DND-41 (cell line): ENCODE measurements around the gene TXLNB.
A peak's percentile ranks its signal among the peaks of the same experiment; 100 is the strongest.

Experiments used
- ATAC-seq: fragments of 200-7000 bp; cut with Tn5 transposase; 3 replicates; pipeline ENCODE4 v1.9.1; 2021; ENCODE audit warnings: low read depth; ENCODE audit not compliant: insufficient read depth
- DNase-seq: peaks from one replicate; pipeline ENCODE4 v3.0.0-alpha.2; 2020
- H2AFZ ChIP-seq: 2 replicates; pipeline ENCODE4 v1.6.0; 2012; ENCODE audit warnings: low read depth, low read length
- H3K27ac ChIP-seq: 2 replicates; pipeline ENCODE4 v1.5.1; 2012; ENCODE audit warnings: low read length, inconsistent platforms
- H3K27me3 ChIP-seq: fragments of 200-600 bp; sonication (generic); 2 replicates; pipeline ENCODE4 v1.6.0; 2012; ENCODE audit warnings: low read length, mild to moderate bottlenecking, inconsistent platforms; ENCODE audit not compliant: insufficient read depth, poor library complexity
- H3K36me3 ChIP-seq: 2 replicates; pipeline ENCODE4 v1.5.1; 2012; ENCODE audit warnings: low read length, inconsistent platforms; ENCODE audit not compliant: insufficient read depth
- H3K4me1 ChIP-seq: 2 replicates; pipeline ENCODE4 v1.5.1; 2012; ENCODE audit warnings: mild to moderate bottlenecking, low read length; ENCODE audit not compliant: insufficient read depth
- H3K4me2 ChIP-seq: 2 replicates; pipeline ENCODE4 v1.6.0; 2012; ENCODE audit warnings: mild to moderate bottlenecking, moderate library complexity, low read length, inconsistent platforms; ENCODE audit not compliant: insufficient read depth
- H3K4me3 ChIP-seq, 2 experiments: fragments of 200-600 bp in 1 of 2; shearing (Covaris generic) in 1 of 2; 2 replicates each; pipeline ENCODE4 v1.5.1; 2012 to 2016; ENCODE audit warnings: inconsistent platforms in 2 of 2, low read length in 2 of 2, mild to moderate bottlenecking in 2 of 2, low read depth in 1 of 2, moderate library complexity in 1 of 2
- H3K79me2 ChIP-seq: 2 replicates; pipeline ENCODE4 v1.6.0; 2012; ENCODE audit warnings: low read length, inconsistent platforms; ENCODE audit not compliant: insufficient read depth
- H3K9ac ChIP-seq: 2 replicates; pipeline ENCODE4 v1.6.0; 2012; ENCODE audit warnings: low read depth, mild to moderate bottlenecking, inconsistent platforms, low read length, moderate library complexity
- H3K9me3 ChIP-seq: 2 replicates; pipeline ENCODE4 v1.5.1; 2012; ENCODE audit warnings: low read length, moderate library complexity, mild to moderate bottlenecking, inconsistent platforms; ENCODE audit not compliant: insufficient read depth, severe bottlenecking
- H4K20me1 ChIP-seq: 2 replicates; pipeline ENCODE4 v1.6.0; 2012; ENCODE audit warnings: low read length; ENCODE audit not compliant: insufficient read depth
- EZH2 ChIP-seq: IDR thresholded peaks from 3 replicates; pipeline ENCODE4 v1.6.1; 2012; ENCODE audit warnings: borderline replicate concordance, low read depth, mild to moderate bottlenecking, moderate library complexity, low read length, inconsistent platforms; ENCODE audit not compliant: severe bottlenecking
- TF ChIP-seq, protein P1 (sequence below): IDR thresholded peaks from 2 replicates; pipeline ENCODE4 v1.5.1; 2012; ENCODE audit warnings: borderline replicate concordance, low read length, moderate library complexity, mild to moderate bottlenecking; ENCODE audit not compliant: poor library complexity, severe bottlenecking; ENCODE audit errors: extremely low read depth

The TXLNB gene

DNA sequence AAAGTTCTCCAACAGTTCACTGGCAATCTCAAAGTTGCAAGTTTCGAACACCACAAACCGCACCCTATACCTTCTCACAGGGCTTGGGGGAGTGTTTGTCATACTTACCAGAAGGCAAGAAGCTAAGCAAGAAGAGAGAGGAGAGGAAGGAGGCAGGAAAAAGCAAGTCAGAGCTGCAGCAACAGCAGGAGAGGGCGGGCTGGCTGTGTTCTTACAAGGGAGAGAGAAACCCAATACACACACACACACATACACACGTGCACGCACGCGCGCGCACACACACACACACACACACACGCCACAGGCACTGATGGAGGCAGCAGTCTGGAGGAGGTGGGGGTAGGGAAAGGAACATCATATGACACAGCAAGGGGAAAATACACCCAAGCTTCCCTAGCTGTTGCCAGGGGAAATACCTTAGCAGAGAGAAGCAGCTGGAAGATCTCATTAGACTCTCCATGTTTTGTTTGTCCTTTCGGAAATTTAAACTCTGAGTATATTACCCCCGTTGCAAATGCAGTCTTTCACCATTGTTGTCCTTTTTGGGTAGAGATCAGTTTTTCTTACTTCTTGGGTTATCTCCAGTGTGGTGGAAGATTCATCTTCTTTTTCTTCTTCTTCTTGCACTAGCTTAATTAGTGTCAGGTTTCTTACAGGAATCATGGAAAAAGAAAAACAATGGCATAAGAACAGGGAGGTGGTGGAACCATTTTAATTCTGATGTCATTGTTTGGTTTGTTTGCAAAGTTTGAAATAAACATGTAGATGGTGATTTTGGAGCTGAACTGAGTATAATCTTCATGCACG lies at the start of gene TXLNB:
TSS of gene TXLNB (minus strand) at position 186 of the 807 bp plus-strand sequence. CDS start 3,099 bp downstream, outside the sequence.
- Histone ChIP-seq H3K9ac (peak within 1 kb of the TSS; percentile 61), H2AFZ (peak within 1 kb of the TSS; percentile 69), H3K27me3 (no peaks in the 10 kb centered on the region), H4K20me1 (no peaks in the 10 kb centered on the region), H3K79me2 (no peaks in the 10 kb centered on the region), H3K9me3 (no peaks in the 10 kb centered on the region), H3K4me3 (peak within 1 kb of the TSS; percentile 17 to 54; a peak in 3 of 4 replicates), H3K36me3 (no peaks in the 10 kb centered on the region), H3K4me1 (peaks cover 40% of the 10 kb centered on the region), H3K27ac (peak within 1 kb of the TSS; percentile 95), H3K4me2 (peak within 1 kb of the TSS; percentile 64)
- TF ChIP-seq, protein P1, sequence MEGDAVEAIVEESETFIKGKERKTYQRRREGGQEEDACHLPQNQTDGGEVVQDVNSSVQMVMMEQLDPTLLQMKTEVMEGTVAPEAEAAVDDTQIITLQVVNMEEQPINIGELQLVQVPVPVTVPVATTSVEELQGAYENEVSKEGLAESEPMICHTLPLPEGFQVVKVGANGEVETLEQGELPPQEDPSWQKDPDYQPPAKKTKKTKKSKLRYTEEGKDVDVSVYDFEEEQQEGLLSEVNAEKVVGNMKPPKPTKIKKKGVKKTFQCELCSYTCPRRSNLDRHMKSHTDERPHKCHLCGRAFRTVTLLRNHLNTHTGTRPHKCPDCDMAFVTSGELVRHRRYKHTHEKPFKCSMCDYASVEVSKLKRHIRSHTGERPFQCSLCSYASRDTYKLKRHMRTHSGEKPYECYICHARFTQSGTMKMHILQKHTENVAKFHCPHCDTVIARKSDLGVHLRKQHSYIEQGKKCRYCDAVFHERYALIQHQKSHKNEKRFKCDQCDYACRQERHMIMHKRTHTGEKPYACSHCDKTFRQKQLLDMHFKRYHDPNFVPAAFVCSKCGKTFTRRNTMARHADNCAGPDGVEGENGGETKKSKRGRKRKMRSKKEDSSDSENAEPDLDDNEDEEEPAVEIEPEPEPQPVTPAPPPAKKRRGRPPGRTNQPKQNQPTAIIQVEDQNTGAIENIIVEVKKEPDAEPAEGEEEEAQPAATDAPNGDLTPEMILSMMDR: peak; percentile 49
- TF ChIP-seq EZH2: no peak
- DNase-seq: peak; percentile 92
- peak; percentile 86 for ATAC-seq

- DNase-seq (no peak), ATAC-seq (no peak)
- no peak overlapping the region for H3K4me2 ChIP-seq
- H3K79me2 ChIP-seq: no peaks in the 10 kb centered on the region
- H4K20me1 ChIP-seq: no peaks in the 10 kb centered on the region
- H3K9me3 ChIP-seq: no peaks in the 10 kb centered on the region
- no peak overlapping the region for H2AFZ ChIP-seq
- no peaks in the 10 kb centered on the region for H3K27me3 ChIP-seq
- H3K4me3 ChIP-seq: no peak overlapping the region
- TF ChIP-seq, protein P1: no peak
- TF ChIP-seq EZH2: no peak
- H3K9ac ChIP-seq: no peak overlapping the region
- peaks cover 24% of the 10 kb centered on the region for H3K4me1 ChIP-seq
- no peaks in the 10 kb centered on the region for H3K36me3 ChIP-seq
- H3K27ac ChIP-seq: no peak overlapping the region
Measured at GRCh38 chr6:139341060-139341459, 49.3 kb upstream of the TXLNB start.

- no peak overlapping the region for H3K4me3 ChIP-seq
- no peaks in the 10 kb centered on the region for H3K9me3 ChIP-seq
- no peak overlapping the region for H3K4me2 ChIP-seq
- no peak for TF ChIP-seq EZH2
- no peaks in the 10 kb centered on the region for H3K27me3 ChIP-seq
- no peaks in the 10 kb centered on the region for H4K20me1 ChIP-seq
- H3K79me2 ChIP-seq: no peaks in the 10 kb centered on the region
- peaks cover 14% of the 10 kb centered on the region for H3K4me1 ChIP-seq
- H2AFZ ChIP-seq: no peak overlapping the region
- DNase-seq (no peak), ATAC-seq (no peak)
- H3K36me3 ChIP-seq: no peaks in the 10 kb centered on the region
- no peak overlapping the region for H3K27ac ChIP-seq
- no peak overlapping the region for H3K9ac ChIP-seq
Measured at GRCh38 chr6:139338795-139339194, 47.0 kb upstream of the TXLNB start.

- Histone ChIP-seq H3K36me3 (no peaks in the 10 kb centered on the region), H3K27me3 (no peaks in the 10 kb centered on the region), H4K20me1 (no peaks in the 10 kb centered on the region), H3K4me2 (no peak overlapping the region), H3K9ac (no peak overlapping the region), H3K27ac (no peak overlapping the region), H3K9me3 (no peaks in the 10 kb centered on the region), H2AFZ (no peak overlapping the region), H3K79me2 (no peaks in the 10 kb centered on the region), H3K4me1 (peaks cover 5% of the 10 kb centered on the region), H3K4me3 (no peak overlapping the region)
- no peak for TF ChIP-seq EZH2
- TF ChIP-seq, protein P1: no peak
- ATAC-seq: no peak
- DNase-seq: no peak
Measured at GRCh38 chr6:139337830-139338229, 46.0 kb upstream of the TXLNB start.
